Astrocyte of the cerebellum (primary cell): Measurements from ENCODE around the gene TCHP.

ENCODE experiments used
- DNase-seq: peaks from one replicate; pipeline ENCODE4 v3.0.0-alpha.2; 2011; ENCODE audit warnings: low read depth
- H3K4me3 ChIP-seq: 2 replicates; pipeline ENCODE4 v1.5.1; 2011; ENCODE audit warnings: mild to moderate bottlenecking, low read depth, low read length, moderate library complexity
- in situ Hi-C: cut with HindIII; loops from 2 replicates; pipeline ENCODE4 v1.10.0; 2017; ENCODE audit warnings: low sequenced_read_pairs
- TF ChIP-seq, protein P1 (sequence below): IDR thresholded peaks from 2 replicates; pipeline ENCODE4 v1.5.1; 2012; ENCODE audit warnings: low read length, low read depth, moderate library complexity, mild to moderate bottlenecking; ENCODE audit errors: missing control alignments

The TCHP gene

DNA sequence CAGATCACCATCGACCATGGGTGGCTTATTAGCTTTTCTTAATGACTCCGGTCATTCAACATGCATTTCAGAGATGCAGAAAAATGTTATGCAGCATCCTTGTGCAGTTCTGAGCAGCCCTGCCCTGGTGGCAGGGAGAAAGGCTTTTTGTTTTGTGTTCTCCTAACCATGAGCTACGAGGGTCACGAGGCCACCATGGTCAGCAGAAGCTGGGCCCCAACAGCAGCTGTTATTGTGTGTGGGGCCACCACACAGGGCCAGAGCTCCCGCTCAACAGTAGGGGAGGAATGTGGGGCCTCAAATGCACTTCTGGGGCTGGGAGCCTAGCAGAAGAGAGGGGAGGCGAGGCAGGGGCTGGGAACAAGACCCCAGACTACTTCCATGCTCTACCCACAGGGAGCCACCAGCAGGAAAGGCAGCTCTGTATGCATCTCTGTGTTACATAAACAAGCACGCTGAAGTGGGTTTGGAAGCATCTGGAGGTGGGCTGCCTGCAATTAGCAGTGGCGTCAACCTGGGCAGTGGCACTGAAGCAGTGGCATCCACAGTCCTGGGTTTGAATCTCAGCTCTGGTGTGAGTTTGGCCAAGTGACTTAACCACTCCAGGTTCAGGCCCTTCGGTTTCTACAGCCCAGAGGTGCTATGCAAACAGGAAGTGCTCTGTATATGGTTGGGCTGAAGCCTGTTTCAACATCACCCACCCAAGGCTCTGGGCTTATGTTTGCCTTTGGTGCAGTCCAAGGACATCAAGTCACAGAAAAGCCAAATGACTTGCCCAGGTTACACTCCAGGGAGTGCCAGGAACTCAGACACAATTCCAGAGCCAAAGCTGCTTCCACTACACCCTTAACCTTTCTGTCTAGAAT lies 36.0 kb upstream of the TCHP start:
- H3K4me3 ChIP-seq: no peak overlapping the region
- DNase-seq: no peak
- TF ChIP-seq, protein P1, sequence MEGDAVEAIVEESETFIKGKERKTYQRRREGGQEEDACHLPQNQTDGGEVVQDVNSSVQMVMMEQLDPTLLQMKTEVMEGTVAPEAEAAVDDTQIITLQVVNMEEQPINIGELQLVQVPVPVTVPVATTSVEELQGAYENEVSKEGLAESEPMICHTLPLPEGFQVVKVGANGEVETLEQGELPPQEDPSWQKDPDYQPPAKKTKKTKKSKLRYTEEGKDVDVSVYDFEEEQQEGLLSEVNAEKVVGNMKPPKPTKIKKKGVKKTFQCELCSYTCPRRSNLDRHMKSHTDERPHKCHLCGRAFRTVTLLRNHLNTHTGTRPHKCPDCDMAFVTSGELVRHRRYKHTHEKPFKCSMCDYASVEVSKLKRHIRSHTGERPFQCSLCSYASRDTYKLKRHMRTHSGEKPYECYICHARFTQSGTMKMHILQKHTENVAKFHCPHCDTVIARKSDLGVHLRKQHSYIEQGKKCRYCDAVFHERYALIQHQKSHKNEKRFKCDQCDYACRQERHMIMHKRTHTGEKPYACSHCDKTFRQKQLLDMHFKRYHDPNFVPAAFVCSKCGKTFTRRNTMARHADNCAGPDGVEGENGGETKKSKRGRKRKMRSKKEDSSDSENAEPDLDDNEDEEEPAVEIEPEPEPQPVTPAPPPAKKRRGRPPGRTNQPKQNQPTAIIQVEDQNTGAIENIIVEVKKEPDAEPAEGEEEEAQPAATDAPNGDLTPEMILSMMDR: no peak
- in situ Hi-C loops: no loop called here

DNA sequence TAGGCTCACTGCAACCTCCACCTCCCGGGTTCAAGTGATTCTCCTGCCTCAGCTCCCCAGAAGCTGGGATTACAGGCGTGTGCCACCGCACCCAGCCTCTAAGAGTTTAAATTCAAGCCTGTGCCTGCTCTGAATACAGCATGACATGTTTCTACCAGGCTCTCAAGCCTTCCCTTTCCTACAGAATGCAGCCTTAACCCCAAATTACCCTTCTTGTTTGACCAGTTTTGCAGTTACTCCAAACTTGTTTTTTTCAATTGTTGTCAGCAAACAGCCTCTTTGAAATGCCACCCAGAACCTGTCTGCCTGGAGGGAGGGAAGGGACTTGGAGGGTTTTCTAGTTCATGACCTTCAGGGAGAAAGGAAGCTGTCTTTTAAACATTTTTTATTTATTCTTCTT lies 35.2 kb upstream of the TCHP start:
- in situ Hi-C loops: no loop called here
- TF ChIP-seq, protein P1: no peak
- H3K4me3 ChIP-seq: no peak overlapping the region
- DNase-seq: no peak

DNA sequence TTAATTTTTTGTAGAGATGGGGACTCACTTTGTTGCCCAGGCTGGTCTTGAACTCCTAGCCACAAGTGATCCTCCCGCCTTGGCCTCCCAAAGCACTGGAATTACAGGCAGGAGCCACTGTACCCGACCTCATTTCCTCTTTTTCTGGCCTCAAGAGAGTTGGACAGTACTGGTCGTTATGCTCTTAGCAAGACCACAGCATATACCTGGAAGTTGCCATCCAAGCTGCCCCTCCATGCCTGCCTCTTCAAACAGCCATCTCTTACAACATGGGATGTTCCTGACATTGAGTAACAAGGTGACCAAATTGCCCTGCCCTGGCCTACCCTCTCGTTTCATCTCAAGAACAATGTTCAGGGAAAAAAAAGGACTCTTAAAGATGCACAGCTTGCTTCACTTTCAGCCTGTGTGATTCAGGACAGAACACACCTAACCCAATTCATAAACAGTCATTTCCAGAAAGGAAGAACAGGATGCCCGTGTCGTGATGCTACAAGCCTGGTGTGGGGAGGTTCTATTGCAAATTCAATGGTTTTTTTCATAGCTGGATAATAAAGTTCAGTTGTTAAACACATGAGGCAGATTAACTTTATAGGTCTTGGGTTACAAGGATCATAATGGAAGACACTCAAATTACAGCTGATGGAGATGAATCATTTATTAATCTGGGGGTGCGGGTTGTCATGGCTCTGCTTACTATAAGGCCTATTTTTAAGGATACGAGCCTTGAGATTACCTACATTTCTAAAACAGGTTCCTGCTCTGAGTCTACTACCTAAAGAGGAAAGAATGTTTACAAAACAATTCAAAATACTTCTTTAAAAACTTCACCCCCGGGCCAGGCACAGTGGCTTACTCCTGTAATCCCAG lies 31.7 kb upstream of the TCHP start:
- in situ Hi-C loops: no loop called here
- no peak overlapping the region for H3K4me3 ChIP-seq
- no peak for DNase-seq
- TF ChIP-seq, protein P1: no peak

DNA sequence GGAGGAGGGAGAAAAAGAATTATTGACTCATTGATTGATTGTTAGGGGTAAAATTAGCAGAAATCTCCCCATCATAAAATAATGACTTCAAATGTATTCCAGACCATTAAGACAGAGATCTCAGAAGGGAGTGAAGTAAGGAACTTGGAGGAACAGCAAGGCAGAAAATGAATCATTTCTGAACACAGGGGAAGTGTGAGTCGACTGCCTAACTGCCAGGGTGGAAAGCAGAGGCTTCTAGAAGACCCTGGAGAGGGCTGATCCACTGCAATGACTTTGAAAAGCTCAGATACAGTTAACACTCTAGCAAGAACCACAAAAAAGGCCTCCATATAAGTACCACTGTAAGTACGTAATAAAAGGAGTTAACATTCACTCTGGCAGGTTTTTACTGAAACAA lies 29.4 kb upstream of the TCHP start:
- in situ Hi-C loops: loop anchor here (10.0 kb wide), 1 partner anchor 94 kb away; no protein-coding TSS in a partner anchor
- TF ChIP-seq, protein P1: no peak
- DNase-seq: no peak
- no peak overlapping the region for H3K4me3 ChIP-seq

DNA sequence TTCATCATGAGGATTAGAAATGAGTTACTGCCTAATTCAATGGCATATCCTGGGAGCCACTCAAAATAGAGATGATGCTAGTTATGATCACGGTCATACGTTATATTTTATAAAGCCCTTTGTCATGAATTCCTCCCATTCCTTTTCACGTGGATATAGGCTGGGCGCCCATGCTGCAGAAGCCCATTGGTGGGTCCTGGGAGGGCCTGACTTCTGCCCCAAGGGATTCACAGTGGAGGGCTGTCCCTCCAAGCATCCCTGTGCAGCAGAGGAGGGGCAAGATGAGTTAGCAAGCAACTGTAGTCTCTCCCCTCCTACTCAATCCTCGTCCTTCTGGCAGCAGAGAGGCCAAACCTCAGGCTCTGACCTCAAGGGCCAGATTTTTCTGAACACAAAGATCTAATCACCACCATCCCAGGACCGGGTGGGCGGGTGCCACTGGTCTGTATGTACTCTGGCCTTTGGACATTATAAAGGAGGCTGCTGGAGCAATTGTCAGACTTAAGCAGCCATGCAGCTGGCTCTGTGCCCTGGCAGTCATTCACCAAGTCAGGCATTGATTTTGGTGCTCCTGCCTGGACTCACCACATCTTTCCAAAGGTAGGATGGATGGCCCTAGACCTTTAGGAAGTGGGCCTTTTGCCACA lies 28.3 kb upstream of the TCHP start:
- TF ChIP-seq, protein P1: no peak
- H3K4me3 ChIP-seq: no peak overlapping the region
- in situ Hi-C loops: loop anchor here (10.0 kb wide), 1 partner anchor 93 kb away; no protein-coding TSS in a partner anchor
- DNase-seq: no peak

DNA sequence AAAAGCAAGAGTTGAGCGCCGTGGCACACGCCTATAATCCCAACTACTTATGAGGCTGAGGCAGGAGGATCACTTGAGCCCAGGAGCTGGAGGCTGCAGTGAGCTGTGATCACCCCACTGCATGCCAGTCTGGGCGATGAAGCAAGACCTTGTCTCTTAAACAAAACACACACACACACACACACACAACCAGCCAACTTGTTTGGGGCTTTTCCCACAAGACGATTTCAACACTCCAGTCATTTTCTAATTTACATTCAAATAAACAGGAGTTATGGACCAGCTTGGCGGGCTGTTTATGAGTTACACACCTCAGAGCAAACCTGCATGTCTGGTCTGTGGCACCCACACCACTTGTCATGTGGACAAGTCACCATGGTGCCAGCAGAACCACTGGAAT lies 26.4 kb upstream of the TCHP start:
- in situ Hi-C loops: loop anchor here (10.0 kb wide), 1 partner anchor 91 kb away; no protein-coding TSS in a partner anchor
- no peak for DNase-seq
- TF ChIP-seq, protein P1: no peak
- no peak overlapping the region for H3K4me3 ChIP-seq
